ENCODE results near the gene SRPK3. TPM values are rescaled to one million over a fixed set of nuclear protein-coding genes. Genes with fewer than 3 reads are reported as not detected.

The SRPK3 gene
- total and polyA plus RNA-seq, 2 donors (not counting 3 experiments of a cell fraction or from before 2014, with no cell fraction given) = 0.25 to 0.40 TPM

- BruUV-seq (replicated peaks) = no TSS peak
- intact Hi-C loops (cut with micrococcal nuclease) = no loop called here
- H2AFZ ChIP-seq (ENCODE audit: low read depth, low read length) = no peak overlapping the region
- H3K27ac ChIP-seq (ENCODE audit: insufficient read depth, low read depth, low read length) = no peak overlapping the region
- no peaks in the 10 kb centered on the region for H4K20me1 ChIP-seq (replicated peaks; ENCODE audit: control insufficient read depth, extremely low read depth, insufficient read depth, low read length)
- dilution Hi-C loops (cut with MboI; ENCODE audit: extremely low pct_ligation_motif_present, low sequenced_read_pairs) = no loop called here
- TF ChIP-seq POLR2A (IDR thresholded peaks at IDR 0.05; ENCODE audit: low read depth, low read length) = no peak
- no peak for TF ChIP-seq GATA2 (IDR thresholded peaks at IDR 0.05; ENCODE audit: insufficient read depth, insufficient read length, low read depth, low read length)
- no peak for TF ChIP-seq POLR2AphosphoS5 (IDR thresholded peaks at IDR 0.05; ENCODE audit: insufficient read depth, low read depth, low read length)
- no peak for TF ChIP-seq MYC (IDR thresholded peaks at IDR 0.05; ENCODE audit: low read depth, low read length)
- CTCF ChIA-PET = interaction anchor here (1.3 kb wide), 1 partner anchor 8 kb away, joined by 3 read pairs; no protein-coding TSS in a partner anchor
- no peaks in the 10 kb centered on the region for H3K27me3 ChIP-seq (ENCODE audit: control insufficient read depth in 2 of 2, insufficient read depth in 2 of 2, low read length in 2 of 2)
- no peaks in the 10 kb centered on the region for H3K36me3 ChIP-seq (ENCODE audit: control insufficient read depth in 2 of 2, extremely low read depth in 1 of 2, insufficient read depth in 2 of 2, low read length in 2 of 2)
- no peaks in the 10 kb centered on the region for H3K79me2 ChIP-seq (ENCODE audit: control insufficient read depth, insufficient read depth, low read length)
- POLR2A ChIA-PET = no interaction called here
- H3K9me1 ChIP-seq (replicated peaks; ENCODE audit: control insufficient read depth, extremely low read depth, insufficient read depth, low read length) = no peaks in the 10 kb centered on the region
- FAIRE-seq = no peak
- DNase-seq (ENCODE audit: low read depth, low spot score) = no peak
- H3K4me3 ChIP-seq (replicated peaks in 1 of 3; ENCODE audit: insufficient read depth in 1 of 3, low read depth in 1 of 3, low read length in 3 of 3) = no peak overlapping the region
- H3K9me3 ChIP-seq (replicated peaks; ENCODE audit: control insufficient read depth, insufficient read depth, low read length) = no peaks in the 10 kb centered on the region
- H3K4me2 ChIP-seq (ENCODE audit: insufficient read depth, low read length) = no peak overlapping the region
- no peaks in the 10 kb centered on the region for H3K4me1 ChIP-seq (ENCODE audit: control insufficient read depth, extremely low read depth, insufficient read depth, low read length)
- no peak overlapping the region for H3K9ac ChIP-seq (replicated peaks; ENCODE audit: extremely low read depth, insufficient read depth, low read length)
Measured at GRCh38 chrX:153734871-153735270, 46.0 kb upstream of the SRPK3 start.

DNA sequence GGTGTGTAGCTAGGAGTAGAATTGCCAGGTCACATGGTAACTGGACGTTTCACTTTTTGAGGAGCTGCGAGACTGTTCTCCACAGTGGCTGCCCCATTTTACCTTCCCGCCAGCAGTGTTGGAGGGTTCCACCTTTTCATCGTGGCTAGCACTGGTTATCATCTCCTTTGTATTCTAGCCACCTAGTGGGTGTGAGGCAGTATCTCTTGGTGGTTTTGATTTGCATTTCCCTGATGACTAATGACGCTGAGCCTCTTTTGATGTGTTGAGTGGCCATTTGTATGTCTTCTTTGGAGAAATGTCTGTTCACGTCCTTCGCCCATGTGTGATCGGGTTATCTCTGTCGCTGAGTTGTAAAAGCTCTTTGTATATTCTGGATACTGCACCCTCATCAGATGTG is 45.6 kb upstream of the SRPK3 start:
- intact Hi-C loops (cut with micrococcal nuclease) (no loop called here), dilution Hi-C loops (cut with MboI; ENCODE audit: extremely low pct_ligation_motif_present, low sequenced_read_pairs) (no loop called here)
- TF ChIP-seq POLR2AphosphoS5 (IDR thresholded peaks at IDR 0.05; ENCODE audit: insufficient read depth, low read depth, low read length) (no peak), MYC (IDR thresholded peaks at IDR 0.05; ENCODE audit: low read depth, low read length) (no peak), FOS (IDR thresholded peaks at IDR 0.05; ENCODE audit: borderline replicate concordance, insufficient read depth, low read length) (no peak), GATA2 (IDR thresholded peaks at IDR 0.05; ENCODE audit: insufficient read depth, insufficient read length, low read depth, low read length) (no peak), POLR2A (IDR thresholded peaks at IDR 0.05; ENCODE audit: low read depth, low read length) (no peak), EZH2 (IDR thresholded peaks at IDR 0.05; ENCODE audit: borderline replicate concordance, low read depth, low read length, severe bottlenecking) (no peak), JUN (IDR thresholded peaks at IDR 0.05; ENCODE audit: borderline replicate concordance, insufficient read depth, insufficient read length, low read depth) (no peak), MAX (IDR thresholded peaks at IDR 0.05; ENCODE audit: insufficient read depth, insufficient read length) (no peak)
- TF ChIP-seq, protein P1, sequence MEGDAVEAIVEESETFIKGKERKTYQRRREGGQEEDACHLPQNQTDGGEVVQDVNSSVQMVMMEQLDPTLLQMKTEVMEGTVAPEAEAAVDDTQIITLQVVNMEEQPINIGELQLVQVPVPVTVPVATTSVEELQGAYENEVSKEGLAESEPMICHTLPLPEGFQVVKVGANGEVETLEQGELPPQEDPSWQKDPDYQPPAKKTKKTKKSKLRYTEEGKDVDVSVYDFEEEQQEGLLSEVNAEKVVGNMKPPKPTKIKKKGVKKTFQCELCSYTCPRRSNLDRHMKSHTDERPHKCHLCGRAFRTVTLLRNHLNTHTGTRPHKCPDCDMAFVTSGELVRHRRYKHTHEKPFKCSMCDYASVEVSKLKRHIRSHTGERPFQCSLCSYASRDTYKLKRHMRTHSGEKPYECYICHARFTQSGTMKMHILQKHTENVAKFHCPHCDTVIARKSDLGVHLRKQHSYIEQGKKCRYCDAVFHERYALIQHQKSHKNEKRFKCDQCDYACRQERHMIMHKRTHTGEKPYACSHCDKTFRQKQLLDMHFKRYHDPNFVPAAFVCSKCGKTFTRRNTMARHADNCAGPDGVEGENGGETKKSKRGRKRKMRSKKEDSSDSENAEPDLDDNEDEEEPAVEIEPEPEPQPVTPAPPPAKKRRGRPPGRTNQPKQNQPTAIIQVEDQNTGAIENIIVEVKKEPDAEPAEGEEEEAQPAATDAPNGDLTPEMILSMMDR (IDR thresholded peaks at IDR 0.05; ENCODE audit: extremely low read depth in 1 of 2, insufficient read depth in 1 of 2, low read depth in 1 of 2, low read length in 2 of 2) = no peak
- DNase-seq (ENCODE audit: low read depth, low spot score) = no peak
- Histone ChIP-seq H2AFZ (ENCODE audit: low read depth, low read length) (no peak overlapping the region), H3K9ac (replicated peaks; ENCODE audit: extremely low read depth, insufficient read depth, low read length) (no peak overlapping the region), H4K20me1 (replicated peaks; ENCODE audit: control insufficient read depth, extremely low read depth, insufficient read depth, low read length) (no peaks in the 10 kb centered on the region), H3K4me2 (ENCODE audit: insufficient read depth, low read length) (no peak overlapping the region), H3K9me1 (replicated peaks; ENCODE audit: control insufficient read depth, extremely low read depth, insufficient read depth, low read length) (no peaks in the 10 kb centered on the region), H3K4me3 (replicated peaks in 1 of 3; ENCODE audit: insufficient read depth in 1 of 3, low read depth in 1 of 3, low read length in 3 of 3) (no peak overlapping the region), H3K27me3 (ENCODE audit: control insufficient read depth in 2 of 2, insufficient read depth in 2 of 2, low read length in 2 of 2) (no peaks in the 10 kb centered on the region), H3K36me3 (ENCODE audit: control insufficient read depth in 2 of 2, extremely low read depth in 1 of 2, insufficient read depth in 2 of 2, low read length in 2 of 2) (no peaks in the 10 kb centered on the region), H3K27ac (ENCODE audit: insufficient read depth, low read depth, low read length) (no peak overlapping the region), H3K4me1 (ENCODE audit: control insufficient read depth, extremely low read depth, insufficient read depth, low read length) (no peaks in the 10 kb centered on the region), H3K9me3 (replicated peaks; ENCODE audit: control insufficient read depth, insufficient read depth, low read length) (no peaks in the 10 kb centered on the region), H3K79me2 (ENCODE audit: control insufficient read depth, insufficient read depth, low read length) (no peaks in the 10 kb centered on the region)
- CTCF ChIA-PET = interaction anchor here (1.3 kb wide), 1 partner anchor 9 kb away, joined by 3 read pairs; no protein-coding TSS in a partner anchor
- POLR2A ChIA-PET = no interaction called here
- BruUV-seq (replicated peaks) = no TSS peak
- FAIRE-seq = no peak

Measured in endothelial cell of umbilical vein (primary cell).